GM23338 (cell line): Measurements from ENCODE around the gene RPS6KA5. TPM values are rescaled to one million over a fixed set of nuclear protein-coding genes. Genes with fewer than 3 reads are reported as not detected.

Experiments
- ATAC-seq: fragments of 200-7000 bp; cut with Tn5 transposase; 3 replicates; pipeline ENCODE4 v1.9.1; 2020
- DNase-seq: peaks from one replicate; pipeline ENCODE4 v3.0.0-alpha.2; 2015; ENCODE audit warnings: low spot score
- H2AFZ ChIP-seq: fragments of 200-600 bp; sonication (generic); 2 replicates; pipeline ENCODE4 v1.8.0; 2016; ENCODE audit warnings: antibody characterized with exemption, mild to moderate bottlenecking, moderate library complexity
- H3F3A ChIP-seq: fragments of 200-600 bp; sonication (generic); replicated peaks from 2 replicates; pipeline ENCODE4 v1.8.0; 2017; ENCODE audit warnings: antibody characterized with exemption, mixed run types, low read depth
- H3K27ac ChIP-seq: fragments of 200-600 bp; sonication (generic); 2 replicates; pipeline ENCODE4 v1.6.1; 2016; ENCODE audit warnings: low read depth
- H3K27me3 ChIP-seq: fragments of 200-600 bp; sonication (generic); 2 replicates; pipeline ENCODE4 v1.8.0; 2016; ENCODE audit warnings: mild to moderate bottlenecking, mixed run types, moderate library complexity; ENCODE audit not compliant: insufficient read depth
- H3K36me3 ChIP-seq: fragments of 200-600 bp; sonication (generic); 2 replicates; pipeline ENCODE4 v1.8.0; 2016; ENCODE audit warnings: mild to moderate bottlenecking; ENCODE audit not compliant: insufficient read depth
- H3K4me1 ChIP-seq: fragments of 200-600 bp; sonication (generic); 2 replicates; pipeline ENCODE4 v1.8.0; 2016; ENCODE audit warnings: mild to moderate bottlenecking, moderate library complexity; ENCODE audit not compliant: insufficient read depth
- H3K4me2 ChIP-seq: fragments of 200-600 bp; sonication (generic); 2 replicates; pipeline ENCODE4 v1.7.1; 2017; ENCODE audit warnings: mixed run types
- H3K4me3 ChIP-seq: fragments of 200-600 bp; sonication (generic); 2 replicates; pipeline ENCODE4 v1.6.1; 2016; ENCODE audit warnings: mixed run types
- H3K79me2 ChIP-seq: fragments of 200-600 bp; sonication (generic); replicated peaks from 2 replicates; pipeline ENCODE4 v1.8.0; 2017; ENCODE audit warnings: mild to moderate bottlenecking; ENCODE audit not compliant: insufficient read depth
- H3K9me2 ChIP-seq: fragments of 200-600 bp; sonication (generic); 2 replicates; pipeline ENCODE4 v1.8.0; 2017; ENCODE audit not compliant: insufficient read depth
- H4K20me1 ChIP-seq: fragments of 200-600 bp; sonication (generic); replicated peaks from 2 replicates; pipeline ENCODE4 v1.8.0; 2017; ENCODE audit warnings: mild to moderate bottlenecking; ENCODE audit not compliant: insufficient read depth
- H3K27ac Mint-ChIP-seq: 2 replicates; pipeline ENCODE4 v1.8.0; 2020; ENCODE audit warnings: inconsistent platforms, mild to moderate bottlenecking, moderate library complexity, mixed read lengths
- H3K27me3 Mint-ChIP-seq: 3 replicates; pipeline ENCODE4 v1.8.0; 2022; ENCODE audit warnings: low read depth, mild to moderate bottlenecking, moderate library complexity, mixed read lengths, inconsistent platforms; ENCODE audit not compliant: insufficient read depth, poor library complexity
- H3K36me3 Mint-ChIP-seq: 3 replicates; pipeline ENCODE4 v1.8.0; 2021; ENCODE audit warnings: low read depth, mild to moderate bottlenecking, inconsistent platforms, moderate library complexity, mixed read lengths
- H3K4me1 Mint-ChIP-seq: 3 replicates; pipeline ENCODE4 v1.8.0; 2020; ENCODE audit warnings: mild to moderate bottlenecking, inconsistent platforms, mixed read lengths
- H3K4me3 Mint-ChIP-seq: 3 replicates; pipeline ENCODE4 v1.8.0; 2021; ENCODE audit warnings: moderate library complexity, mild to moderate bottlenecking, inconsistent platforms, mixed read lengths
- H3K9me3 Mint-ChIP-seq: 3 replicates; pipeline ENCODE4 v1.8.0; 2020; ENCODE audit warnings: moderate library complexity, mild to moderate bottlenecking, inconsistent platforms, mixed read lengths
- CREB1 ChIP-seq: fragments of 250-450 bp; sonication (Bioruptor Pico); IDR thresholded peaks from 2 replicates; pipeline ENCODE4 v1.5.0; 2020; ENCODE audit warnings: low read depth, mild to moderate bottlenecking, moderate library complexity
- CTCF ChIP-seq, 2 experiments: fragments of 200-600 bp in 1 of 2; sonication (generic) in 1 of 2; conservative IDR thresholded peaks; 2 replicates each; pipeline versions ENCODE4 v1.5.1 to v1.6.1; 2016 to 2017; ENCODE audit warnings: antibody characterized with exemption in 2 of 2, low read depth in 2 of 2, mild to moderate bottlenecking in 2 of 2, moderate library complexity in 1 of 2
- ETS1 ChIP-seq: IDR thresholded peaks from 2 replicates; pipeline ENCODE4 v1.6.1; 2016; ENCODE audit warnings: antibody characterized with exemption
- EZH2 ChIP-seq: fragments of 200-600 bp; sonication (generic); IDR thresholded peaks from one replicate; pipeline ENCODE4 v1.8.0; 2017; ENCODE audit warnings: antibody characterized with exemption, mild to moderate bottlenecking, low read depth; ENCODE audit not compliant: unreplicated experiment
- EZH2phosphoT487 ChIP-seq: fragments of 200-600 bp; sonication (generic); IDR thresholded peaks from one replicate; pipeline ENCODE4 v1.8.1; 2018; ENCODE audit warnings: antibody characterized with exemption; ENCODE audit not compliant: unreplicated experiment
- JUNB ChIP-seq: IDR thresholded peaks from one replicate; pipeline ENCODE4 v1.6.1; 2016; ENCODE audit warnings: antibody characterized with exemption; ENCODE audit not compliant: unreplicated experiment
- NANOG ChIP-seq: IDR thresholded peaks from 2 replicates; pipeline ENCODE4 v1.6.1; 2016; ENCODE audit warnings: antibody characterized with exemption, borderline replicate concordance
- POLR2AphosphoS5 ChIP-seq: IDR thresholded peaks from 2 replicates; pipeline ENCODE4 v1.6.1; 2016; ENCODE audit warnings: antibody characterized with exemption, low read depth
- REST ChIP-seq: IDR thresholded peaks from one replicate; pipeline ENCODE4 v1.6.1; 2018; ENCODE audit warnings: antibody characterized with exemption; ENCODE audit not compliant: unreplicated experiment
- STAT1 ChIP-seq: IDR thresholded peaks from one replicate; pipeline ENCODE4 v1.6.1; 2016; ENCODE audit warnings: antibody characterized with exemption; ENCODE audit not compliant: unreplicated experiment
- ZNF114 ChIP-seq: fragments of 250-450 bp; sonication (Bioruptor Pico); IDR thresholded peaks from 2 replicates; pipeline ENCODE4 v1.5.0; 2020; ENCODE audit warnings: mild to moderate bottlenecking, moderate library complexity
- ZNF331 ChIP-seq: fragments of 250-450 bp; sonication (Bioruptor Pico); IDR thresholded peaks from 2 replicates; pipeline ENCODE4 v1.5.0; 2020; ENCODE audit warnings: low read depth, mild to moderate bottlenecking, moderate library complexity
- ZNF462 ChIP-seq: fragments of 250-450 bp; sonication (Bioruptor Pico); IDR thresholded peaks from 2 replicates; pipeline ENCODE4 v1.5.0; 2020; ENCODE audit warnings: mild to moderate bottlenecking, moderate library complexity
- polyA plus RNA-seq: library from polyadenylated mRNA; unstranded; fragments of >200 nt; fragmentation: Nextera tagmentation; extraction: Ambion mirVana; gene quantifications from 2 replicates; pipeline ENCODE4 v1.2.1, GENCODE V29; 2016
- total RNA-seq: library from RNA; depleted of rRNA; stranded (reverse); fragments of >200 nt; shearing (Covaris generic); gene quantifications from 2 replicates; pipeline ENCODE4 v1.2.3, GENCODE V29; 2014

RPS6KA5 gene
- total and polyA plus RNA-seq, 2 experiments from 2014 or later: 2.1 to 2.4 TPM

GRCh38 chr14:91021115-91021514, 39.3 kb downstream of the RPS6KA5 start (continued):
- TF ChIP-seq REST: no peak
- no peak for TF ChIP-seq EZH2phosphoT487

- no peaks in the 10 kb centered on the region for H3K27me3 ChIP-seq
- H2AFZ ChIP-seq: no peak overlapping the region
- no peaks in the 10 kb centered on the region for H3K9me2 ChIP-seq
- DNase-seq (no peak), ATAC-seq (no peak)
- H3K4me3 ChIP-seq: no peak overlapping the region
- no peak overlapping the region for H3K4me2 ChIP-seq
- H3F3A ChIP-seq: no peaks in the 10 kb centered on the region
- no peak overlapping the region for H3K27ac ChIP-seq
- no peaks in the 10 kb centered on the region for H3K9me3 Mint-ChIP-seq
- H3K4me3 Mint-ChIP-seq: no peak overlapping the region
- H3K27me3 Mint-ChIP-seq: no peaks in the 10 kb centered on the region
- no peaks in the 10 kb centered on the region for H3K4me1 ChIP-seq
- no peaks in the 10 kb centered on the region for H3K36me3 Mint-ChIP-seq
- no peaks in the 10 kb centered on the region for H3K36me3 ChIP-seq
- H3K4me1 Mint-ChIP-seq: no peaks in the 10 kb centered on the region
- H3K27ac Mint-ChIP-seq: no peak overlapping the region
- H4K20me1 ChIP-seq: no peaks in the 10 kb centered on the region; the same call in 1 of the 2 replicates
- H3K79me2 ChIP-seq: no peaks in the 10 kb centered on the region
- TF ChIP-seq ZNF331 (CRISPR knock-in tag) (no peak), POLR2AphosphoS5 (no peak), ZNF462 (CRISPR knock-in tag) (no peak), NANOG (no peak), CTCF (conservative IDR thresholded peaks at IDR 0.05; ENCODE audit: low read depth in 2 of 2) (no peak), JUNB (no peak), ZNF114 (CRISPR knock-in tag) (no peak), ETS1 (no peak), CREB1 (CRISPR knock-in tag) (no peak), EZH2 (no peak), STAT1 (no peak)
Measured at GRCh38 chr14:91019673-91020072, 40.8 kb downstream of the RPS6KA5 start.
